ENCODE data around the gene TLR1.

DNA sequence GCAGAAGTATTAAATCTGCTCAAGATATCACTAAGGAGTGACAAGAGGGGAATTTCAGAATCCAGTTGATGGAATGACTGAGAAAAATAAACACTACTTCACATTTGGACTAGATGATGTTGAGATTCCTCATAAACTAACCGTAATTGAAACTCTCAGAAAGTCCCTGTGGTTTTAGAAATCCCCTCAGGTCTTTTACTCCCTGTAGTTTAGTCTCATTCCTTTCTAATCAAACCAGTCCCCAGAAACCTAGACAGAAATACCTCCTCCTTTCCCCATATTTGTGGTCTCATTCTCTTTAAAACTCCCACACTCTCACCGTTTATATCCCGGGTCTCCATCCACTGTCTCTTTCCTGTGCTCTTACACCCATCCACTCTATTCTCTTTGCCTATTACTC, 15.0 kb upstream of the TLR1 start:
- no peak for TF ChIP-seq TARDBP (IDR thresholded peaks at IDR 0.05)
- TF ChIP-seq BHLHE40 (IDR thresholded peaks at IDR 0.05; ENCODE audit: borderline replicate concordance), result no peak
- TF ChIP-seq L3MBTL2 (conservative IDR thresholded peaks at IDR 0.05), result no peak
- TF ChIP-seq NFRKB (IDR thresholded peaks at IDR 0.05), result no peak
- TF ChIP-seq CTBP1 (IDR thresholded peaks at IDR 0.05; ENCODE audit: borderline replicate concordance), result no peak
- no peak for TF ChIP-seq FOXM1 (IDR thresholded peaks at IDR 0.05; ENCODE audit: borderline replicate concordance)
- TF ChIP-seq SP1 (IDR thresholded peaks at IDR 0.05), result no peak
- no peak for TF ChIP-seq ARNT (IDR thresholded peaks at IDR 0.05)
